NCI-H446 treated with DMSO at 0.1 percent for 48 hours (cell line): ENCODE results near the gene SLC29A2.
"Not testable (repeated sequence)": the region's sequence is repeated elsewhere in the genome, so short reads cannot be mapped to it uniquely, and the experiment has no call there.

Experiments
- DNase-seq: peaks from one replicate; lab custom pipeline; 2025; lab: John Stamatoyannopoulos, UW

SLC29A2 gene

GRCh38 chr11:66386171-66387069, 14.9 kb upstream of the SLC29A2 start:
- DNase-seq, result peak; percentile 68

- DNase-seq, result not testable (repeated sequence)
Observed at GRCh38 chr11:66384316-66384715, 12.8 kb upstream of the SLC29A2 start.

GRCh38 chr11:66380264-66380663, 8.7 kb upstream of the SLC29A2 start:
- not testable (repeated sequence) for DNase-seq

- not testable (repeated sequence) for DNase-seq
Observed at GRCh38 chr11:66373690-66374287, 2.2 kb upstream of the SLC29A2 start.

- DNase-seq, result no peak
Observed at GRCh38 chr11:66373265-66373664, 1.7 kb upstream of the SLC29A2 start.

- no peak for DNase-seq
Observed at GRCh38 chr11:66369073-66369894, 2.3 kb downstream of the SLC29A2 start.

GRCh38 chr11:66368484-66368883, 3.1 kb downstream of the SLC29A2 start:
- DNase-seq, result no peak

GRCh38 chr11:66367561-66368312, 3.8 kb downstream of the SLC29A2 start:
- DNase-seq, result no peak

- no peak for DNase-seq
Observed at GRCh38 chr11:66366844-66367477, 4.6 kb downstream of the SLC29A2 start.

GRCh38 chr11:66365711-66366619, 5.6 kb downstream of the SLC29A2 start:
- no peak for DNase-seq

- DNase-seq, result no peak
Observed at GRCh38 chr11:66365166-66365565, 6.4 kb downstream of the SLC29A2 start.

GRCh38 chr11:66363805-66364535, 7.6 kb downstream of the SLC29A2 start:
- no peak for DNase-seq

- DNase-seq, result no peak
Observed at GRCh38 chr11:66363187-66363601, 8.4 kb downstream of the SLC29A2 start.

GRCh38 chr11:66362481-66363147, 8.9 kb downstream of the SLC29A2 start:
- DNase-seq, result no peak

- no peak for DNase-seq
Observed at GRCh38 chr11:66361502-66361941, 10.0 kb downstream of the SLC29A2 start.

GRCh38 chr11:66360406-66361073, 11.0 kb downstream of the SLC29A2 start:
- no peak for DNase-seq

- DNase-seq, result no peak
Observed at GRCh38 chr11:66359662-66360087, 11.9 kb downstream of the SLC29A2 start.

GRCh38 chr11:66350560-66351235, 20.9 kb downstream of the SLC29A2 start:
- not testable (repeated sequence) for DNase-seq
